HG03457 (cell line): ENCODE data around the gene KEAP1.

Experiments
- ATAC-seq: cut with Tn5 transposase; IDR thresholded peaks from one replicate; pipeline ENCODE4 v1.9.1; 2021; ENCODE audit warnings: moderate number of reproducible peaks; ENCODE audit not compliant: unreplicated experiment

The KEAP1 gene

DNA sequence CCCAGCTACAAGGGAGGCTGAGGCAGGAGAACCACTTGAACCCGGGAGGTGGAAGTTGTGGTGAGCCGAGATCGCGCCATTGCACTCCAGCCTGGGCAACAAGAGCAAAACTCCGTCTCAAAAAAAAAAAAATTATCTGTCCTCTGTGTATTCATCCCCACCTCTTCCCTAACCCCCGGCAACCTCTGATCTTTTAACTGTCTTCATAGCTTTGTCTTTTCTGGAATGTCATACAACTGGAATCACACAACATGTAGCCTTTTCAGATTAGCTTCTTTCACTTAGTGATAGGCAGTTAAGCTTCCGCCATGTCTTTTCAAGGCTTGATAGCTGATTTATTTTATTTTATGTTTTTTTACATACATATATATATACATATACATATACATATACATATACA lies 22.5 kb upstream of the KEAP1 start:
- ATAC-seq = no peak

DNA sequence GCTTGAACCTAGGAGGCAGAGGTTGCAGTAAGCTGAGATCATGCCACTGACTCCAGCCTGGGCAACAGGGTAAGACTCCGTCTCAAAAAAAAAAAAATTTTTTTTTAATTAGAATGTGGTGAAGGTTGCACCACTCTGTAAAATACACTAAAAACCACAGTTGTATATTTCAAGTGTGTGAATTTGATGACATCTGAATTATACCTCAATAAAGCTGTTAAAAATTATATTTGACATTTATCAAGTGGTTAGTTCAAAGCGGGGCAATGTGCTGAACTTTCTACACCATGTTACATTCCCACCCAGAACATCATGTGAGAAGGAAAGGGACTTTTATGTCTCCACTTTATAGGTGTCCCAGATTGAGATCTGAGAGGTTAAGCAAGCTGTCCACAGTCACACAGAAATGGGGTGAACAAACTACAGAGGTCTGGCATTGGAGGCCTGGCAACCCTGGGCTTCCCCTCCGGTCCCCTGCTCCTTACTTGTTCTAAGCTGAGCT lies 20.0 kb upstream of the KEAP1 start:
- ATAC-seq = no peak

DNA sequence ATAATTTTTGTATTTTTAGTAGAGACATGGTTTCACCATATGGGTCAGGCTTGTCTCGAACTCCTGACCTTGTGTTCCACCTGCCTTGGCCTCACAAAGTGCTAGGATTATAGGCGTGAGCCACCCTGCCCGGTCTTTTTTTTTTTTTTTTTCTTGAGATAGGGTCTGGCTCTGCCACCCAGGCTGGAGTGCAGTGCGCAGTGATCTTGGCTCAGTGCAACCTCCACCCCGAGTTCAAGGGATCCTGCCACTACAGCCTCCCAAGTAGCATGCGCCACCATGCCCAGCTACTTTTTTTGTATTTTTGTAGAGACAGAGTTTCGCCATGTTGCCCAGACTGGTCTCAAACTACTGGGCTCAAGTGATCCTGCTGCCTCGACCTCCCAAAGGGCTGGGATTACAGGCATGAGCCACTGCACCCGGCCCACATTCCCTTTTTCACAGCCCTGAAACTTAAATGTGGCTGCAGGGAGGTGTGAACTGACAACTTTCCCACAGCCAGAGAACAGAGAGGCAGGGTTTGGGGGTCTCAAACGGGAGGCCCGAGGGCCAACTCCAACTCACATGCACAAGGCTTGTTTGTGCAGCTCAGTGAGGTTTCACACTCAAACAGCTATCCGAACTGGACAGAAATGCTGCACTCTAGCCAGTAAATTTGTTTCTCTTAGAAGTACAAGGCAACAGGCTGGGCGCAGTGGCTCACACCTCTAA lies 18.5 kb upstream of the KEAP1 start:
- no peak for ATAC-seq

DNA sequence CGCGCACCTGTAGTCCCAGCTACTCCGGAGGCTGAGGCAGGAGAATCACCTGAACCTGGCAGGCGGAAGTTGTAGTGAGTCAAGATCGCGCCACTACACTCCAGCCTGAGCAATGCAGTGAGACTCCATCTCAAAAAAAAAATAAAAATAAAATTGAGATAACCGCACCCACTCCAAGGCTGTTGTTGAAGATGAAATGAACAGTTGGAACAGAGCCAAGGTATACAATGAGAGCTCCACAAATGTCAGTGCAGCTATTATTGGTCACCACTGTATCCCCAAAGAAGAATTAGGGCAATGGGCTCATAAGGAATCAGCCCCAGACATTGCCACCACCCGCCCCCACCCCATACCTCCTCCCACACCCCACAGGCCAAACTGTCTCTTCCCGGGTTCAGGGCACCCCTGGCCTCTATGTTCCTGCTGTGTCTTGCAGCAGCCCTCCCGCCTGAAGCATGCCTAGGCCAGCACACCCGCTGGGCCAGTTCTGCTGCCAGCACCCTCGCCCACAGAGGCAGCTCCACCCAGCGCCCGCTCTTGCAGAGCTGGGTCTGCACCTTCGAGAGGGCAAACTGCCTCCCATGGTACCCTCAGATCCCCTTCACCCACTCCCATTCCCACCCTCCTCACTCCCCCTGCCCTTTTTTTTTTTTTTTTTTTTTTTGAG lies 17.6 kb upstream of the KEAP1 start:
- no peak for ATAC-seq

DNA sequence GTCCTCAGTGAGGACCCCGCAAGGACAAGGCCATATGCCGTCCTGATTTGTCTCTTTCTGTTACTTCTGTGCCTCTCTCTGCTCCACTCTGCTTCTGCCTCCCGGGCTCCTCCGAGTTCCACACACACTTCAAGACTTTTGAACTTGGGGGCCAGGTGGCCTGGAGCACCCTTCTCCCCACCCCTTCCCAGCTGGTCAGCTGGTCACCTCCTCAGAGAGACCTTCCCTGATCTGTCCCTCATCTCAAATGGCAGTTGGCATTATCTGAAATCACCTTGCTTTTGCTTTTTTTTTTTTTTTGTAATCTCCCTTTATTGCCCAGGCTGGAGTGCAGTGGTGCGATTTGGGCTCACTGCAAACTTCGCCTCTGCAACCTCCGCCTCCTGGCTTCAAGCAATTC lies 16.3 kb upstream of the KEAP1 start:
- no peak for ATAC-seq

DNA sequence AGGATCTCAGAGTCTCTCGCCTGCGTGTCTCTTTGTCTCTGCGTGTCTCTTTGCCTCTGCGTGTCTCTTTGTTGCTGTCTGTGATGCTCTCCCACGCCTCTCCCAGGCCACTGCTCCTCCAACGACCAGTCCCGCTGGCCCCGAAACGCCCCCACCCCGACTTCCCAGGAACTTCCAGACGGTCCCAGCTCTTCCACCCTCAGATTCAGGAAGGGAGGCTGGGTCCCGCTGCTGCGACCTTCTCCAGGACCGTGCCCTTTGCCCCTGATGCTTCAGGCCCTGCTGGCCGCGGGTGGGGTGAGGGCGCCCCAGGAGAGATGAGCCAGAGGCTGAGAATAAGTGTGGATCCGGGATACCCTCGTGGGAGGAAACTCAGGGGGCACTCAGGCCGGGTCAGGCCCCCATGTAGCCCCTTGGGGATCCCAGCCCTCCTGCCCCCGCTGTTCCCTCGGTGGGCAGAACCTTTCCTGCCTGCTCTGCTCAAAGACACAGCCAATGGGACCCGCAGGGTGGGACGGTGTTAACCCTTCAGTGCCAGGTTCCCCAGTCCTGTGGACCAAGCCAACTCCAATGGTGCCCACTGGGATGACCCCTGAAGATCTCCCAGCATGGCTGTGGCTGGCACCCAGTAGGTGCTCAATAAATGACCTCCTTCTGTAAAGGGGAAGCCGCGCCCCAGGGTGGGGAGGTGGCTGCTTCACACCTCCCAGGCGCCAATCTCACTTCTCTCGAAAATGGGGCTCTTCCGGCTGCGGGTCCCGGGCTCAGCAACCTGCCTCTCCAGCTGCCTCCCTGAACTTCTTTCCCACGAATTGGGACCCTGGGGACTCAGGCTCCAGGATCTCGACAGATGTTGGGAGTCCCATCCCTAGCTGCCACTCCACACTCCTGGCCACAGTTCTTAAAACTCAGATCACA lies 15.5 kb upstream of the KEAP1 start:
- ATAC-seq = no peak

DNA sequence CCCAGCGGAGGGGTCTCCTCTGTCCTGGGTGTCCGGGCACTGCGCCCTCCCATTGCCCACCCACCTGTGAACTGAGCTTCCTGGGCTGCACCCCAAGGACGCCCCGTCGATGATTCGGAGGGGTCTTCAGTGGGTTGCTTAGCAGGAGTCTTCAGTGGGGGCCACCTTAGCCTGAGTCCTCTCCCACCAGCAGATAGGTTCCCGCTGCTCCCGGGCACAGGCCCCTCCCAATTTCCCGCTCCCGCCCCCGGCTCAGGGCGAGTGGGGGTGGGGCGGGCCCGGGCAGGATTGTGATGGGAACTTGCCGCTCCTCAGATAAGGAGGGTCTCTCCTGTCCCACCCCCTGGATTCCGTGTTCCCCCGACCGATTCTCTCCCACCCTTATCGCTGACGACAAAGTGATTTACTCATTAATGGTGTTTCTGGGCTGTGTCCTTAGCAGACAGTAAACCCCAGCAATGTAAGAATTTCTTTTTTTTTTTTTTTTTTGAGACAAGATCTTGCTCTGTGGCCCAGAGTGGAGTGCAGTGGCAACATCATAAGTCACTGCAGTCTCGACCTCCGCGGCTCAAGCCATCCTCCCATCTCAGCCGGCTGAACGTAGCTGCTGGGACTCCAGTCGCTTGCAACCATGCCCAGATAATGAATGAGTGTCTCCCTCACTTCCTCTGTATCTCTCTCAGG lies 14.7 kb upstream of the KEAP1 start:
- ATAC-seq = no peak

DNA sequence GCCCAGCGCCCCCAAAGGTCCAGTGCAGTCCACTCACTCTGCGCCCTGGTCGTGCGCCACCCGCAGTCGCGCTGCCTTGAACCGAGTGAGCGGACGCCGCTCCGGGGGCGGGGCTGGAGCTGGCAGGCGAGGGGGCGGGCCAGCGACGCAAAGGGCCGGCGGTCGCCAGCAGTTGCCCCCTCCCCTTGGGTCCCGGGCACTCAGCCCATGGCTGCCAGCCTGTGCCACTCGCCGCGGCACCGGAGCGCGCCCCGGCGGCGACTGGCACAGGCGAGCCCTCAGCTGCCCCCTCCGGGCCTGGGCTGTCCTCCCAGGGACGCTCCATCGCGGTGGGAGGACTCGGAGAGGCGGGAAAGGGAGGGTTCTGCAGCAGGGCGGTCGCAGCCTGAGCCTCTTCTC lies 14.2 kb upstream of the KEAP1 start, which contains the start of gene S1PR5:
S1PR5 (minus strand) TSS at position 87 of the 399 bp plus-strand sequence. CDS start 2,436 bp downstream, outside the sequence.
- ATAC-seq = no peak

DNA sequence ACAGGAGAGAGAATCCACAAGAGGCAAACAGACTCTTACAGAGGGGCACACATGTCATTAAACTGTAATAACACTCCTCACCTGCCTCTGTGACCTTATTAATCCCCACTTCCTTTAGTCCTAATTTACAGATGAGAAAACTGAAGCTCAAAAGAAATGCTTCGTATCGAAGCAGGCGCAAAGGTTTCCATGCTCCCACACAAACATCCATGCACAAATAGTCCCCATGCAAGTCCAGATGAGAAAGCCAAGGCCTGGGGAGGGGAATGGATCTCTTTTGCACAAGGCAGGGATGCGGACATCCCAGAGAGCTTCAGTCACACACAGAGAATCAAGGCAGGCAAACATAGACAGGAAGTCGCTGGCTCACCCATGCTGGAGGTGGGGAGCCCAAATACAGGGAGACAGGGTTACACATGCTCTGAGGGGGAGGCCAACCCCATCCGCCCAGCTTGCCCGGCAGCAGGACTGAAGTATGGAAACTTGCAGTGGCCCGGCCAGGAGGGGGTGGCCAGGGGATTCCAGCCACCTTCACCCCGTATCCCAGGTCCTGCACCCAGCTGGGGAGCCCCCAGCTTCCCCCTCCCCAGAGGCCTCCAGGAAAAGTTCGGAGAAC lies 13.6 kb upstream of the KEAP1 start:
- ATAC-seq = no peak

DNA sequence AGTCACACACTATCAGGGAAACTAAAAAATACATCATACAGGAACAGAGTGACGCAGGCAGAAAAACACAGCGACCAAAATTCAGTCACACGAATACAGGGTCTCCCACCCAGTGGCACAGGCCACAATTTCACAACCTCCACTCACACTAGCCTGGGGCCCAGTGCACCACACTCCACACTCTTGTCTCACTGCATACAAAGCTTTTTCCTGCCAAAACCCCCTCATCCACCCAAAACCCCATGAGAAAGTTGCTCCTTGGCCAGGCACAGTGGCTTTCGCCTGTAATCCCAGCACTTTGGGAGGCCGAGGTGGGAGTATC lies 12.9 kb upstream of the KEAP1 start:
- ATAC-seq = no peak

DNA sequence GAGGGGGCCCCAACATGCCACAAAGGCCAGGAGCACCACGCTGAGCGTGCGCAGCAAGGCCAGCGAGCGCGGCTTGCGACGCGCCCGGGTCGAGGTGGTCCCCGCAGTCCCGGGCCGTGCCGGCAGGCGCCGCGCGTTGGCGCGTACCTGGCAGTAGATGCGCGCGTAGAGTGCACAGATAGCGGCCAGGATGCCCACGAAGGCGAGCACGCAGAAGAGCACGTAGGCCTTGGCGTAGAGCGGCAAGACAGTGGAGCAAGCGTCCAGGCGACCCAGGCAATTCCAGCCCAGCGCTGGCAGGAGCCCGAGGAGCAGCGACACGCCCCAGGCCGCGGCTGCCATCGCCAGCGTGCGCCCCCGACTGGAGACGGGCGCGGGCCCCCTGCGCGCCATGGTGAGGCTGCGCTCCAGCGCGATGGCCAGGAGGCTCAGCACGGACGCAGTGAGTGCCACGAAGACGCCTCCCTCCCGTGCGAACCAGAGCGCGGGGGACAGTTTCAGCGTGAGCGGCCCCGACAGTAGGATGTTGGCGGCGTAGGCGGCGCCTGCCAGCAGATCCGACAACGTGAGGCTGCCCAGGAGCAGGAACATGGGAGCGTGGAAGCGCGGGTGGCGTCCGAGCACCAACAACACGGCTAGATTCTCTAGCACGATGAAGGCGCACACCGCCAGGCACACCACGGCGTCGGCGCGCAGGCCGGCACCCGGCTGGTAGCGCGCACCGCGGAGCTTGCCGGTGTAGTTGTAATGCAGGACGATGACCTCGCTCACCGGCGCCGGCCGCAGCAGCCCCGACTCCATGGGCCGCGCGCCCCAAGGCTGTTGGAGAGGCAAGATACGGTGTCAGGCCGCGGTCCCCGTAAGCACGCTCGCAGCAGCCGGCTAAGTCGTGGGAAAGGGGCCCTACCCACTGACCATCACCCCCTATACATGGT lies 11.3 kb upstream of the KEAP1 start:
- ATAC-seq = no peak

DNA sequence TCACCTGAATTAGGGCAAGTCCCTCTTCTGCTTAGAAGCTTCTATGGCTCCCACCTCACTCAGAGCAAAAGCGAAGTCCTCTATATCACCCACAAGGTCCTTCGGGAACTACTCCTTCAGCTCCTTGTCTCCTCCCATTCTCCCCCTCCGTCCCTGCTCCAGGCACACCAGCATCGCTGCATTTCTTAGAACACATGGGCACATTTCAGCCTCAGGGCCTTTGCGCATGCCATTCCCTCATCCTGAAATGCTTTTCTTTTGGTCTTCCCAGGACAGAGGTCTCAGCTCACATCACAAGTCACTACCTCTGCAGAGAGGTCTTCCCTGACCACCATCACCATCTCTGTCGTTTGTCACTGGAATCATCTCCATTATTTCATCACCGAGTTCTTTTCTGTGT lies 10.1 kb upstream of the KEAP1 start:
- ATAC-seq = no peak

DNA sequence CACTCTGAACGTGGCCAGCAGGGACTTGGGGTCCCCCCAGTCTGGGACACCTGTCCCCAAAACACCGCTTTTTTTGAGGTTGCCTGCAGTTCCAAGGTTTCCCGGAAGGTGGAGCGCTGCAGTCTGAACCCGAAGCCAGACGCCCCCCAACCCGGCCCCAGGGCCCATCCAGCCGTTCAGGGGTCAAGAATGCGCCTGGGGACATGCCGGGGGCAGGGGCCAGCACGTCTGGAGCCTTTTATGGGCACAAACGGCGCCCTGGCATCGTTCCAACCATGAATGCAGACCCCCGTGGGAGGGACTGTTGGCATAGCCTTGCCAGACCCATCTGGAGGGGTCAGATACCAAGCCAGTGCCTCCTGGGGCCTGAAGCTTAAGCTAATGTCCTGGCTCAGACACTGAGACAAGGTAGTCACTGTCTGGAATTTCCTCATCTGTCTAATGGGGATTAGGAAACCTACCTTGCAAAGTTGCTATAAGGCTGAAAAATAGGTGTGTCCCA lies 7.2 kb upstream of the KEAP1 start:
- no peak for ATAC-seq

DNA sequence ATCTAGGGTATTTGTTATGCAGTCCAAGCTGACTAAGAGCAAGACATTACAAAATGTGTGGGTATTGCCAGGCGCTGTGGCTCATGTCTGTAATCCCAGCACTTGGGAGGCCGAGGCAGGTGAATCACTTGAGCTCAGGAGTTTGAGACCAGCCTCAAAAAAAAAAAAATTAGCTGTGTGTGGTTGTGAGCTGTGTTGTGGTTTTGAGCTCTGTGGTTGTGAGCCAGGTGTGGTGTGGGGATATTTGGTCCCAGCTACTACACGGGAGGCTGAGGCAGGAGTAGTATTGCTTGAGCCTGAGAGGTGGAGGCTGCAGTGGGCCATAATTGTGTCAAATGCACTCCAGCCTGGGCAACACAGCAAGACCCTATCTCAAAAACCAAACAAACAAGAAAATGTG lies 5.6 kb upstream of the KEAP1 start:
- no peak for ATAC-seq

DNA sequence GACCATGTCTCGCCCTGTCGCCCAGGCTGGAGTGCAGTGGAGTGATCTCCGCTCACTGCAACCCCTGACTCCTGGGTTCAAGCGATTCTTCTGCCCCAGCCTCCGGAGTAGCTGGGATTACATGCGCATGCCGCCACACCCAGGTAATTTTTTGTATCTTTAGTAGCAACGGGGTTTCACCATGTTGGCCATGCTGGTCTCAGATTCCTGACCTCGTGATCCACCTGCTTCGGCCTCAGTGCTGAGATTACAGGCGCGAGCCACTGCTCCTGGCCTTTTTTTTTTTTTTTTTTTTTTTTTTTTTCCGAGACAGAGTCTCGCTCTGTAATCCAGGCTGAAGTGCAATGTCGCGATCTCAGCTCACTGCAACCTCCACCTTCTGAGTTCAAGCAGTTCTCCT lies 4.9 kb upstream of the KEAP1 start:
- no peak for ATAC-seq

DNA sequence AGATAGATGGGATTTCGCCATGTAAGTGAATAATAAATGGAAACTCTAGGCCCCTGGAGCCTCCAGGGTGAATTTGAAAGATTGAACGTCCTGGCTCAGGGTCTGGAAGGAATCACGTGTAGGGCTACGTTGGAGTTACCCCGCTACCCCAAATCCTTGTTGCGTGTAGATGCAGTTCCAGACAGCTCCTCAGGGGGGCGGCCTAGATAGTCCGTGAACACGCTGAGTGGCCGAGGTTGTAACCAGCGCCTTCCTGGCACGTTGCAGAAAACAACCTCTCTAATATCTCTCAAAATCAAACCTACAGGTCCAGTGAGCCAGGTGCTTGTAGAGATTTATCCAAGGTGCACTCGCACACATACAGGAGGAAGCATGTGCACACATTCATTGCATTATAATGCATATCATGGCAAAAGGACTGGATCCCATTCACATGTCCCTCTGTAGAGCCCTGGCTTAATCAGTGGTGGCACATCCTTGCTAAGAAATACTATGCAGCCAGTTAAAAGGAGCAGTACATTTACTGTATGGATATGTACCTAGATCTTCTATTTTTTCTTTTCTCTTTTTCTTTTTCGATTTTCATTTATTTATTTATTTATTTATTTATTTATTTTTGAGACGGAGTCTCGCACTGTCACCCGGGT lies 2.5 kb upstream of the KEAP1 start:
- ATAC-seq = no peak

DNA sequence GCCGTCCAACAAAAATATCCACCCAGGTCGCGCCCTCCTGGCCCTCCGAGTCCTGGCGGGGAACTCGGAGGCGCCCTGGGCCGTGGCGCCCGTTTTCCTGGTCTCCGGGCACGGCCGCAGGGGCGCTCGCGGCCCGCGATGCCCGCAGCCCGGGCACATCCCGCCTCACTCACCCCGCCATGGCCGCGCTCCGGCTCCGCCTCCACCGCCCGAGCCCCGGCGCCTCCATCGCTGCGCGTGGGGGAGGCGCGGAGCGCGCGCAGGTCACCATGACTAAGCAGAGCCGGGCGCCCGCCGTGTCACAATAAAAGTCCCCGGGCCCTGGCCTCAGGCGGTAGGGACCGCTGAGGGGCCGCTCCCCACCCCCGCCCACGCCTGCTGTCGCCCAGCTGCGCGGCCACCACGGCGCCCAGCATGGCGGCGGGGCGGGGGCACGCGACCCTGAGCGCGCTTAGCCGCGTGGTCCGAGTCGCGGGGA lies 593 bp downstream of the KEAP1 start:
- ATAC-seq = peak; percentile 60

DNA sequence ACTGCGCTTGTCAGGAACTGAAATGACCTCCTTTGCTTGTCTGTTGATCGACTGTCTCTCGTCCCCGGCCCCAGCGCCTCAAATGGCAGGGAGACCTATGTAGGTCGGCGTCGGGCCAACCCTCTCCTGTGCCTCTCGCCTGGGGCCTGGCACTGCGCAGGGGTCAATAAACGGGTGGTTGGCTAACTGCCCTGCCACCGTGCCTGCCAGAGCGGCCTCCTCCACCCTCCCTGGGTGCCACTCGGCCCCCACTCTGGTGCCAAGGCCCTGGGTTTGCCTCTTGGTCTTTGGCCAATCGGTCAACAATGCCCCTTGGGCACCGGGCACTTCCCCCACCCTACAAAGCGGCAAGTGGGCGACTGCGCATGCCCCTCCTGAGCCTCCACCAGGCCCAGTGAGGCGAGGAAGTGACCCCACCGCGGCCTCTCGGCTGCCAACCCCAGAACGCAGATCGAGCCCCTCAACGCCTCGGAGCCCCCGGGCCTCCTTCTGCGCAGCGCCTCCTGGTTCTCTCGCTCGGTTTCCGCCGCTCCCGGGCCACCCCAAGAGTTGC lies 1.1 kb downstream of the KEAP1 start:
- ATAC-seq = peak; percentile 34
